GM19438 (cell line): ENCODE measurements around the gene PTPRM.

Experiments used
- ATAC-seq: cut with Tn5 transposase; IDR thresholded peaks from one replicate; pipeline ENCODE4 v1.9.1; 2021; ENCODE audit warnings: low read depth; ENCODE audit not compliant: unreplicated experiment

Gene PTPRM

DNA sequence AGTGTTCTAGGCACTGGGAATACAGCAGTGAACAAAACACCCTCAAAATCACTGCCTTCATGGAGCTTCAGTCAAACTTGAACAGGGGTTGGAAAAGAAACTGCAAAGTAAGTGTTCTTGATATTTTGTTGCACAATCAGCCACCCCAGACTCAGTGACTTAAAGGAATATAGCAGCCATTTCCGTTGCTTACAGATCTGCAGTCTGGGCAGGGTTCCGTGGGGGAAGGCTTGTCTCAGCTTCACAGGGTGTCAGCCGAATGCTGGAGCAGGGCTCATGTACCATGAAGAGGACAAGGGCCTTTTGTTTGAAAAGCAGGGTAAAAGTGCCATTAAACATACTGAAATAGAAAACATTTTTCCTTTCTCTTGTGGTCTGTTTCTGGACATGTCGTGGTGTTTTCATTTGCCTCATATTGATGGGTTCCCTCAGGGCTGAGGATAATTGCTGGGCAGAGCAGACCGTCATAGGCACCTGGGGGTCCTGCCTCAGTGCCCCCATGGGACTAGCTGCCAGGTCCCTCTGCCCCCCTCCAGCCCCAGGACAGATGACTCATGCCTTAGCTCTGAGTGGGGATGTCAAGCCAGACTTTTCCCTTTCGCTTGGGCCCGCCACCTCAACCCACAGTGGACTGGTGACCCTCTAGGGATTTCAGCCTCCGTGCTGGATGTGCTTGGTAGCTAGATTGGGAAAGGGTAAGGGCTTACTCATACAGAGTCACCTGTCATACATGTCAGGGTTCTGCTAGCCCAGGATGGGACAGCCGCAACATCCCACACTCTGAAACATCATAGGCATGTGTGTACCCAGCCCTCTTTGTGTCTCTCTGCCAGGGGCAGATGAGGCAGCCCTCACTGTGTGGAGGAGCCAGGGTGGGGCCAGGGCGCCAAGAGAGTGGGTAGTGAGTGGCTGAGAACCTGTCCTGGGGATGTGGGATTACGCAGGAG is 96.5 kb downstream of the PTPRM start:
- ATAC-seq = no peak

DNA sequence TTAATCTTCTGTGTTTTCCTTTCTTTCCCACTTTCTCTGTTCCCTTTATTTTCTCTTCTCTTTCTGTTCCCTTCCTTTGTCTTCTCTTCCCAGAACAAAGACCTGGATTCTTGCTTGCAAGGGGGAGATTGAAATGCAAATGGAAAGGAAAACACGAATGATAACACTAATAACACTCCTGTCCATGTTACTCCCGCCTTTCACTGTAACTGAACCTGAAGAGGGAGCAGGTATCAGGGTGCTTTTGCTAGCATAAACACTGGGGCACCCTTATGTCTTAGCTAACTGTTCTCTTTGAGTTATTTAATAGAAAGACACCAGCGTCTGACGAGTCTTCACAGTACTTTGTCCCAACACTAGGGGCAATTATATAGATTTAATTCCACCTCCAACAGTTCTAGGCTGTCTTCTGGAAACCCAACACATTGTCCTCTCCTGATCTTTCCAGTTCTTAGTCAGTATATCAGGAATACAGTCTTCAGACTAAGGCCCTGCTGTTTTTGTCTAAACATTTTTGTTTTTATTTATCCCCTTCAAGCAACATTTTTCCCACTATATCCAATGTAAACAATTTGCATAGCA is 99.2 kb downstream of the PTPRM start:
- no peak for ATAC-seq

DNA sequence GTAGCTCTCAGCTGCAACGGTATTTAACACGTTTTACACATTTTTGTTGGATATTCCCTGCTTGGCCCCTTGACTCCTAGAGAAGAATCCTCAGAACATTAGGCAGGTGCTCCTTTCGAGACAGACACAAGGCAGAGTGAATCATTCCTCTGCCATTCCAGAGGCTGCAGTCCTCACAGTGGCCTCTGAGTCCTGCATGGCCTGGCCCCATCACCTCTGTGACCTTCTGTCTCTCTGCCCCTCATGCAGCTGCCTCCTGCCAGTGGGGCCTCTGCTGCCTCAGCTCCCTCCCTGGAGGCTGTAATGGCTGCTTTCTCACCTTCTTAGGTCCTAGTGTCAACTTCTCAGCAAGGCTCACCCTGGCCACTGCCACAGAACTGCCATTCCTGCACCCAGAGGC is 101.3 kb downstream of the PTPRM start:
- ATAC-seq = no peak

DNA sequence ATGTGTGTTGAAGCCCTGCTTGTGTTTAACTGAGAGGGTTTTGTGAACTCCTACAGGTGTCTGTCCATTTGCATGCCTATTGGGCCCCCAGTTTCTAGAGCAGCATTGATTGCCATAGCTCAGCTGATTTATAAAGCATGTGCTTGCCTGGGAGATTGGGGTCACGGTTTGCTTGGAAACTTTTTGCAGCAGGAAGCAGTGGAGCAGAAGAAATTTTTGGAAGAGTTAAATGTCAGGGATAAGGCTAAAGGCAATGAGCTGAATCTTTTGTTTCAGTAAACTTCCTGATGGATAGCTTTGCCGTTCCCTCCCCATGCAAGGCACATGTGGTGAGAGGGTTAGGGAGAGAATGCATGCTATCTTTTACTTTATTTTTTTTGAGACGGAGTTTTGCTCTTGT is 102.2 kb downstream of the PTPRM start:
- no peak for ATAC-seq

DNA sequence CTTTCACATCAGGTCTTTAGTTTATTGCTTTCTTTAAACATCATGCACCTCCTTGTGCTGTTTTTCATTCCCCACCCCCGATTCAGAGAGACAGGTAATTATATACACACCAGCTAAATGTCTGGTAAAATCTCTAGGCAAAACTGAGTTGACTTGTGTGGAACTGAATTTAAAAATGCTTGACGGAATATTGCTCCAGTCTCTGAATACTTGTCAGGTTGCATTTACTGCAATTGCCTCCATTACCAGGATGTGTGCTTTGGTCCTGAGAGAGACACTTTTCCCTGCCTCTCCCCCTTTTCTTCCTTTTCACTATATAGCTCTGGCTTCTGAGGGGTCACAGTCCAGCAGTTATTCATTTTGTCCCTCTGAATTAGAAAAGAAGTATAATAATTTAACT is 104.0 kb downstream of the PTPRM start:
- no peak for ATAC-seq

DNA sequence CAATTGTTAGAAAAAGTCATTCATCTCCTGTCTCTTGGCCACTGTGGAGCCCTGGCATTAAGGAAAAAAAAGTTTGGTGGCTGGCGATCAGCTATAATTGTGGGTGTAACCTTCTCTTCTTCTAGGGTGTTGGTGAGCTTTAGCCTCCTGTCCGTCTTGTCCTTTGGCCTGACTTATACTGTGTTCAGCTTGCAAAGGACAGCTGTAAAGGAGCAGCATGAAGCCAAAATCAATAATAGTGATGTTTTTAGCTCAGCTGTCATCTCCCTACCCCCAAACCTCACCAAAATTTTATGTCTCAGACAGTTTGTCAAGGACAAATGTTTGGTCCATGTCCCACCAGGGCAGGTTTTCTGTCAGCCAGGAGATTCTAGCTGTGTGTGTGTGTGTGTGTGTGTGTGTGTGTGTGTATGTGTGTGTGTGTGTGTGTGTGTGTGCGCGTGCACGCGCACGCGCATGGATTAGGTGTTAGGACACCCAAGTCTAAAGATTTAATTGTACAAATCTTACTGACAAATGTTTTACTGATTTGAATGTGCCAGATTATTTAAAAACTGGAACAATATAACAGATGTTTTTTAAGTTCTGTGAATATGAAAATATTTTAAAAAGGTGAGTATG is 109.2 kb downstream of the PTPRM start:
- ATAC-seq = no peak

DNA sequence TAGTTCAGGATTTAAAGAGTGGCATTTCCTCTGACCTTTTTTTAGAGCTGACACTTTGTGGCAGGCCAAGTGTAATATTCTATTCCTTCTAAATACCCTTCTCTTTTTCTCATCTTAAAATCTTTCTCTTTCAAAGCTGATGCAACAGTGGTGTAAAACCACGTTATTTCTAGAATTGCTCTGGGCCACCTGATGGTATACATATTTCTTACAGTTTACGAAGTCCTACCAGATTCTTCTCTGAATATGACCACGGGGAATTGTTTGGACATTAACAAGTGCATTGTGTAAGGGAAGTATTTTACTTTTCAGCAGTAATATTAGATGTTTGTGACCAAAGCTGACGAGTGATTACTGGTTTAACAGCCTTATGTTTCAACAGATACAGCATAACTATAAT is 109.9 kb downstream of the PTPRM start:
- no peak for ATAC-seq

DNA sequence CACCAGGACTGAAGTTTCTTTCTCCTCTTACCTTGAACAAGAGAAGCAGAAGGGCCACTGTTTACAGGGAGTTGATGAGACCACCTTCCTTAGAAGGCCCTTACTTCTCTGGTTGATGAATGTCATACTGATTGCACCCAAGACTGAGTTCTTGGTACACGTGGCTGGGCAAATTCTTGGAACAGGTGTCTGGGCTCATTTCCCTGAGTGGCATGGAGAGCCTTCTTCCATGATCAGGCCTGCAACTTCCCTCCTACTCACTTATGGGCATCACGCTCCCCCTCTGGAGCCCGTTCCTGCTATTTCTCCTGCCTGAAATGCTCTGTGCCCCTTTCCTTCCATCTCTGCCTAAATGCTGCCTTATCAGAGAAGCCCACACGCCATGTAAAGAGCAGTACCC is 110.3 kb downstream of the PTPRM start:
- no peak for ATAC-seq

DNA sequence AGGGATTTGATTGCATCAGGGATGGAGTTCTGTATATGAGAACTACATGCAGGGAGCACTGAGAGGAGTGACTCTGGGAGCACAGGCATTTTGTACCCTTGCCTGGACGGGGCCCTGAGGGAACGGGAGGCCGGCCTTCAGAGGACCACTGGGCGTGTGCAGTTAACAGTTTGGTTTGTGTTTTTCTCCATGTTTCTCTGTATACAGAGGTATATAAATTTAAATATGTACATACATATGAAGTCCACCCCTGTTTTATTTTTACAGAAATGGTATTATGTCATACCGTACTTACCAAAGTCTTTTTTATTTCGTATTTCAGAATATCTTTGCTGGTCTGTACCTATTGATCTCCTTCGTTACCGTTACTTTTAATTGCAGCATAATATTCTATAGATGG is 111.3 kb downstream of the PTPRM start:
- ATAC-seq = no peak

DNA sequence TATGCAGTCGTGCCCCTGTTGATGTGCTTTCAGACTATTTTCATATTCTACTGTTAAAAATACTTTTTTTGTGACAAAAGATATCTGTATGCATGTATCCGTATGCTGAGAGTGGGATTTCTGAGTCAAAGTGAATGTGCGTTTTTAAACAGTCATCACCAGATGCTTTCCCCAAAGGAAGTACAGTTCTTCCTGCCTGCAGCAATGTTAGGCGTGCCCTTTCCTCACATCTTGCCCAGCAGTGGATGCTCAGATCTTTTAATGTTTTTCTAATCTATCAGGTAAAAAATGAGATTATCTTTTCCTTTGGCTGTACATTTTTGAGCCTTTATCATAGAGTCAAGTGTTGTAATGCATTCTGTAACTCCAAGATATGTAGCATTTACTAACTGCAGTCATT is 111.7 kb downstream of the PTPRM start:
- no peak for ATAC-seq

DNA sequence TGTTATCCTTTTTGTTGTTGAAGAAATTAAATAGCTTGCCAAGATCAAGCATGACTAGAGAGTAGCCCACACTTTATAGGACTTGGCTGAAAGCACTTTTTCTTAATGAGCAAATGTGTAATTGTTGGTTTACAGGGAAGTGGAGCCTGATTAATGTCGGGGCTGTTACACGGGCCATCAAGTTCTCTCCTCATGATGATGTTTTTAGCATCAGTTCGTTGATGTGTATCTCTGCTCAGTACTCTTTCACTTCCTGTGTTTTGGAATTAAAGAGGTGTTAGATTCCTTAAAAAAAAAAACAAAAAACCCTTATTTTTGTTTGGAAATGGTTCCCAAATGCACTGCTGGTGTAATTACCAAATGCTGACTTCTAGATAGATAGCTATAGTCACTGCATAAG is 114.2 kb downstream of the PTPRM start:
- no peak for ATAC-seq

DNA sequence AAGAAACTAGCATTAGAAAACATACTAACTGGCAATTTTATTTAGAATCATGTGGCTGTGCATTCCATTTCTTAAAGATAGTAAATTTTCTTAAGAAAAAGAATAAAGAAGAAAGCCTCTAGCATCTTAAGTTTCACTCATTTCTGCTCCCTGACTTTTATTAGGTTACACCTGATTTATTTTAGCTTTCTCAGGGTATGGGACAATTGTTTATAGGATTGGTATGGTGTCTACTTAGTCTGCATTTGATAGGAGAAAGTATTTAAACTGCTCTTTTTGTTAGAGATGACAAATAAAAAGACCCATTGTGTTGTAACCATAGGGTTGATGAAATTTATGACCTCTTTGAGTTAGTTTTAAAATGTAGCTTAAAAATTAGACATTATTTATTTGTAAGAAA is 115.2 kb downstream of the PTPRM start:
- ATAC-seq = no peak

DNA sequence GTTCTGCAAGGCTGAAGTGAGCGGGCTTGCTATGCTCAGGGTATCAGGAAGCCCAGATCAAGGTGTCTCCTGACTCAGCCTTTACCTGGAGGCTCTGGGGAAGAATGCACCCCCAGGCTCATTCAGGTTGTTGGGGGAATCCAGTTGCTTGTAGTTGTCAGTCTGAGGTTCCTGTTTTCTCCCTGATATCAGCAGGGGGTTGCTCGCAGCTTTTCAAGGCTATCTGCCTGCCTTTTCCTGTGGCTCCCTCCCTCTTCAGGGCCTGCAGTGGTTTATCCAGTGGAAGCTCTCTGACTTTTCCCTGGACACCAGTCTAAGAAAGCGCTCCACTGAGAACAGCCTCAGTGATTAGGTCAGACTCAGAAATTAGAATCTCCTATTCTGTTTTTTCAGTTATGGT is 116.6 kb downstream of the PTPRM start:
- no peak for ATAC-seq

DNA sequence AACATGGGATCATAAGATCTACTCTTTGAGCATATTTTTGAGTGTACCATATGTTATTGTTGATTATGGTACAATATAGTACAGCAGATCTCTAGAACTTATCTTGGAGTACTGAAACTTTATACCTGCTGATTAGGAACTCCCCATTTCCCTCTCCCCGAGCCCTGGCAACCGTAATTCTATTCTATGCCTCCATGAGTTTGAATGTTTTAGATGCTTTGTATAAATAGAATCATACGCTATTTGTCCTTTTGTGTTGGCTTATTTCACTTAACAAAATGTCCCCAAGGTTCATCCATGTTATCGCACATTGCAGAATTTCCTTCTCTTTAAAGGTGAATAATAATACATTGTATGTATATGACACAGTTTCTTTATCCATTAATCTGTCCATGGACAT is 117.2 kb downstream of the PTPRM start:
- ATAC-seq = no peak

DNA sequence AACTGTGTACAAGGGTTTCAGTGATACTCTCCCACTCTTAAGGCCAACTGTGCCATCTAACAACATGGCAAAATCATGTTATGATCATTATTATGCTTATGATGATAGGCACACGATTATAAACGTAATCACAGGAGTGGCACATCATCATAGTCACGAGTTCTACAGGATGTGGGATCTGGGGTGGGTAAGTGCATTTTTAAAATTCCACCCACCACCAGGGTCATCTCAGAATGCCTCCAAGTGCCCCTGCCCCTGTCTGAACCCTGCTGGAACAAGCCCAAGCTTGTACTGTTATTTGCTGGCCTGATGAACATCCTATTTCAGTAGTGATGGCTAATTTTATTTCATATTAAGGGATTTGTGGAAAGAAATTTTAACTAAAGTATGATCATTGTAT is 117.8 kb downstream of the PTPRM start:
- no peak for ATAC-seq

DNA sequence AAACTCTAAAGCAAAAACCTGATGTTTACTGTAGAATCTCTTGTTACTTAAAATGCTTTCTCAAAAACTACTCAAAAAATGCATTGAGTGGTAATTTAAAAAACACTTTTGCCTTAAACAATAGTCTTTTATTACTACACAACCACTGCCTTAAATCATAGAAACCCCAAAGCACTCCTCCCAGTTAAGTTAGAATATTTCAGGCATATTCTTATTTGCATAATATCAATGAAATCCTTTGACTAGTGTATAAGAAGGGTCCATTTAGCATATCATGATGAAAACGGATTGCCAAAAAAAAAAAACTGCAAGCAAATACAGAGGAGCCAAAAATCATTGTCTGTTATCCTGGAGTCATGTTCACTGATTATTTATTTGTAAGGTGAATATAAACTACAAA is 119.2 kb downstream of the PTPRM start:
- ATAC-seq = no peak

DNA sequence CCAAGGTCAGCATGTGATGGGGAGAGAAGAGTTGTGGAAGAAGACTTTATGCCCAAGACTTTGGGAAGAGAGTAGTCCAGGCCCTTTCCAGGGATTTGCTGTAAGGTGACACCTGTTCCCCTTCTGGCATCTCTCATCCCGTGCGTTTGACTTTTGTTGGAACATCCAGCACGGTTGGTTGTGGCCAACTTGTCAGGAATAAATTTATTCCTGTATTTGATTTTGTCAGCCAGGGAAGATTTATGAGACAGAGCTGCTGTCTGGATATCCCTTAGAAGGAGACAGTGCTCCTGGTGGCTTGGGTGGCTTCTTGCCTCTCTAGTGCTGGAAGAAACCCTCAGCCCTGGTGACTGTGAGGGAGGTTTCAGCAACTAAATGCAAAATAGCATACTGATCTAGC is 121.5 kb downstream of the PTPRM start:
- no peak for ATAC-seq

DNA sequence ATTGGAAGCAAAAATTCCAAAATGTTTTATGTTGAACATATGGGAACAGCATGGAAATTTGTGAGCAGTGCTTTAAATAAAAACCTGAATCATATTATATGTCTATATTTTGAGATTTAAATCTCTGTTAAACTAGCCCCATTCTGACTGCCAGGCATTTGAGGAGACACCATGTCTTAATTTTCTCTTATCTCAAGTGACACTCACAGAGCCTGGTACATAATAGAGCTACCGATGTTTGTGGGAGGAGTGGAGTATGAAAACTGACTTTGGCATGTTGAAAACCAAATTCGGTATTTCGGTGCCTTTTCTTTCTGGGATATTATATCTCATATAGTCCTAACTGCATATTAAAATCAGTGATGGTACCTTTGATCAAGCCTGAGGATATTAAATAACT is 124.1 kb downstream of the PTPRM start:
- no peak for ATAC-seq

DNA sequence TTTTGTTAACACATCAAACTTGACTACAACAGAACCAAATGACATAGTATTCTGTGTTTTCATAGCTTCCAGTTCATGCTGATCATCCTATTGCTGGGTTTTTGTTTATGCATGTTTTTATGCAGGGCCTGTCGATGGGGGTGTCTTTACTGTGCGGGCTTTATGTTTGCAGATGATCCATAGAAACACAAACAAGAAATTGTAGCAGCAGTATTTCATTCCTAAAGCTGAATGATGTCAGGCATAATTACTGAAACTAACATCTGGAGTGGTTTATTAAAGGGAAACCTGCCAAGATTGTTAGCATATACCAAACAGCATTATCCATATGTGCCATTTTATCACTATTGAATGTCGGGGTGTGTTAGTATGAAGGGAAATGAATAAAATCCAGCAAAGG is 129.7 kb downstream of the PTPRM start:
- no peak for ATAC-seq

DNA sequence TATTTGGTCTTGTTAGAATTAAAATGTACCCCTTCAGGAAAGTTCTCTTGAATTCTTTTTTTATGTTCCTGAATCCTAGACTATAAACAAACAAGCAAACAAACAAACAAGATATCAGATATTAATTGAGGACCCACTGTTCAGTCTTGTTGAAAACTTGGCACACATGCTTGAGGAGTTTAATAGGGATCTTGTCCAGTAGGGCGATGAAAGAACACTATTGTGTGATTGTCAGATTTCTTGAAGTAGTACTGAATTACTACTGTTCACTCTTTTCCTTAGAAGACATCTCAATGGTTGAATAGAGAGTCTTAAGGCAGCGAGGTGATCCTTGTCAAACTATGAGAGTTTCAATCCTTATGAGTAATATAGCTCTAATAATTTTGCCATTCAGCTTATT is 130.2 kb downstream of the PTPRM start:
- no peak for ATAC-seq

DNA sequence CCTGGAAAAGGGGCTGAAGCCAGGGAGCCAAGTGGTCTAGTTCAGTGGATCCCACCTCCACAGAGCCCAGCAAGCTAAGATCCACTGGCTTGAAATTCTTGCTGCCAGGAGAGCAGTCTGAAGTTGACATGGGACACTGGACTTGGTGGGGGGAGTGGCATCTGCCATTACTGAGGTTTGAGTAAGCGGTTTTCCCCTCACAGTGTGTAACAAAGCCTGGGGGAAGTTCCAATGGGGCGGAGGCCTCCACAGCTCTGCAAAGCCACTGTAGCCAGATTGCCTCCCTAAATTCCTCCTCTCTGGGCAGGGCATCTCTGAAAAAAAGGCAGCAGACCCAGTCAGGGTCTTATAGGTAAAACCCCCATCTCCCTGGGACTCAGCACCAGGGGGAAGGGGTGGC is 144.4 kb downstream of the PTPRM start:
- ATAC-seq = no peak

DNA sequence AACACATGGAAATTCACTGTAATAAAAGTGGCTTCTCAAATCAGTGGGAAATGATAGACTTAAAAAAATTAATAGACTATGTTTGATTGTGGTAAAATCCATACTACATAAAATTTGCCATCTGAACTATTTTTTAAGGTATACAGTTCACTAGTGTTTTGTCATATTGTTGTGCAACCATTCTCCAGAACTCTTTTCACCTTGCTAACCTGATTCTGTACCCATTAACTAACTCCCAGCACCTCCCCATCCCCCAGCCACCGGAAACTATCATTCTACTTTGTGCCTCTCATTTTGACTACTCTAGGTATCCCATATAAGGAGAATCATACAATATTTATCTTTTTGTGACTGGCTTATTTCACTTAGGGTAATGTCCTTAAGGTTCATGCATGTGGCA is 153.3 kb downstream of the PTPRM start:
- ATAC-seq = no peak
